PFSK-1 (cell line): ENCODE results near the gene RNF14.

ENCODE experiments used
- FOXP2 ChIP-seq: optimal IDR thresholded peaks from 2 replicates; pipeline ENCODE3; 2011; ENCODE audit warnings: borderline replicate concordance, control low read depth, inconsistent platforms; ENCODE audit not compliant: insufficient read depth; ENCODE audit errors: extremely low read length, extremely low read depth
- POLR2AphosphoS5 ChIP-seq: IDR thresholded peaks from 2 replicates; pipeline ENCODE4 v1.6.1; 2012; ENCODE audit warnings: low read depth, mild to moderate bottlenecking, control low read depth, low read length, moderate library complexity
- SIN3A ChIP-seq: IDR thresholded peaks from 2 replicates; pipeline ENCODE4 v1.6.1; 2012; ENCODE audit warnings: mild to moderate bottlenecking, low read length, moderate library complexity, borderline replicate concordance; ENCODE audit not compliant: insufficient read depth
- TAF1 ChIP-seq: IDR thresholded peaks from 2 replicates; pipeline ENCODE4 v1.6.1; 2012; ENCODE audit warnings: low read length, control low read depth, borderline replicate concordance; ENCODE audit not compliant: insufficient read depth
- TF ChIP-seq, protein P1 (sequence below), 2 experiments: IDR thresholded peaks; 2 replicates each; pipeline versions ENCODE4 v1.6.1 to v1.8.0; 2011 to 2012; ENCODE audit warnings: low read depth in 2 of 2, low read length in 2 of 2, control low read depth in 1 of 2, inconsistent platforms in 1 of 2, mild to moderate bottlenecking in 1 of 2, moderate library complexity in 1 of 2; ENCODE audit not compliant: insufficient read depth in 1 of 2

The RNF14 gene

DNA sequence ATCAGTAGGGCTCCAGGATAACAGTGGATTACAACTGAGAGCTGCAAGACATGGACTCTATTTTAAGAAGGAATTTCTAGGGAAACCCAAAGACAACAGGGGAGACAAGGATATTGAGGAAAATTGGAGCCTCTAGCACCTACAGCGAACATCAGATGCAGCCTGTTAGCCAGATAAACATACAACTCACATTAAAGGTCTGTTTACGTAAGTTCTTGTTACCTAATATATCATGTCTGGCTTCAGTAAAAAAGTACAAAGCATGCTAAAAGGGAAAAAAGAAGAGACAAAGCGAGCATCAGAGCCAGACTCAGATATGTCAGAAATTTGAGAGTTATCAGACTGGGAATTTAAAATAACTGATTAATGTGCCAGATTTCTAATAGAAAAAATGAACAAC, 26.8 kb downstream of the RNF14 start:
- TF ChIP-seq TAF1, result no peak
- TF ChIP-seq SIN3A, result no peak
- TF ChIP-seq POLR2AphosphoS5, result no peak
- no peak for TF ChIP-seq FOXP2
- TF ChIP-seq, protein P1, sequence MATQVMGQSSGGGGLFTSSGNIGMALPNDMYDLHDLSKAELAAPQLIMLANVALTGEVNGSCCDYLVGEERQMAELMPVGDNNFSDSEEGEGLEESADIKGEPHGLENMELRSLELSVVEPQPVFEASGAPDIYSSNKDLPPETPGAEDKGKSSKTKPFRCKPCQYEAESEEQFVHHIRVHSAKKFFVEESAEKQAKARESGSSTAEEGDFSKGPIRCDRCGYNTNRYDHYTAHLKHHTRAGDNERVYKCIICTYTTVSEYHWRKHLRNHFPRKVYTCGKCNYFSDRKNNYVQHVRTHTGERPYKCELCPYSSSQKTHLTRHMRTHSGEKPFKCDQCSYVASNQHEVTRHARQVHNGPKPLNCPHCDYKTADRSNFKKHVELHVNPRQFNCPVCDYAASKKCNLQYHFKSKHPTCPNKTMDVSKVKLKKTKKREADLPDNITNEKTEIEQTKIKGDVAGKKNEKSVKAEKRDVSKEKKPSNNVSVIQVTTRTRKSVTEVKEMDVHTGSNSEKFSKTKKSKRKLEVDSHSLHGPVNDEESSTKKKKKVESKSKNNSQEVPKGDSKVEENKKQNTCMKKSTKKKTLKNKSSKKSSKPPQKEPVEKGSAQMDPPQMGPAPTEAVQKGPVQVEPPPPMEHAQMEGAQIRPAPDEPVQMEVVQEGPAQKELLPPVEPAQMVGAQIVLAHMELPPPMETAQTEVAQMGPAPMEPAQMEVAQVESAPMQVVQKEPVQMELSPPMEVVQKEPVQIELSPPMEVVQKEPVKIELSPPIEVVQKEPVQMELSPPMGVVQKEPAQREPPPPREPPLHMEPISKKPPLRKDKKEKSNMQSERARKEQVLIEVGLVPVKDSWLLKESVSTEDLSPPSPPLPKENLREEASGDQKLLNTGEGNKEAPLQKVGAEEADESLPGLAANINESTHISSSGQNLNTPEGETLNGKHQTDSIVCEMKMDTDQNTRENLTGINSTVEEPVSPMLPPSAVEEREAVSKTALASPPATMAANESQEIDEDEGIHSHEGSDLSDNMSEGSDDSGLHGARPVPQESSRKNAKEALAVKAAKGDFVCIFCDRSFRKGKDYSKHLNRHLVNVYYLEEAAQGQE (IDR thresholded peaks at IDR 0.05; ENCODE audit: insufficient read depth in 1 of 2, low read depth in 2 of 2, low read length in 2 of 2), result no peak

DNA sequence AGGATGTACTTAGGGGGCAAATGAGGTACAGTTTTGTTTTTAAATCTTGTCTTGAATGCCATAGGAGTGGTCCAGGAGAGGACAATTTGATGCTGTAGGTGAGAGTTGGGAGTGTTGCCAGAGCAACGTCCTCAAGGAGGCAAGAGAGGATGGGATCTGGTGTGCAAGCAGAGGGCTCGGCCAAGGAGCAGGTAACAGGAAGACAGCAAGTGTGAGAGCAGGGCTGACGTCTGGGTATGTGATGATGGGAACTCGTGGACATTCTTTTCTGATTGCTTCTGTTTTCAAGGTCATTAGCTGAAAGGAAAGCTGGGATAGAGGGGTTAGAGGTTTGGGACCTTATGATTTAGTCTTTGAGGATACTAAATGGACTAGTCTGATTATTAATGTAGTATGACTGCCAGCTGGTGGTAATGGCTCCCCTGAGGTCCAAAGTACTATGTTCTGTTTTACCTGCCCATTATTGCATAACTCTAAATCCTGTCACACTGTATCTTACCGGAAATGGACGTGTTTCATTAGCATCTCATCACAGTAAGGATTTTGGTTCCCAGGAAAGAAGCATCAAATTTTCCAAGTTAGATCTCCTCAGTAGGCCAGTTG, 28.6 kb downstream of the RNF14 start:
- TF ChIP-seq, protein P1 (IDR thresholded peaks at IDR 0.05; ENCODE audit: insufficient read depth in 1 of 2, low read depth in 2 of 2, low read length in 2 of 2), result no peak

DNA sequence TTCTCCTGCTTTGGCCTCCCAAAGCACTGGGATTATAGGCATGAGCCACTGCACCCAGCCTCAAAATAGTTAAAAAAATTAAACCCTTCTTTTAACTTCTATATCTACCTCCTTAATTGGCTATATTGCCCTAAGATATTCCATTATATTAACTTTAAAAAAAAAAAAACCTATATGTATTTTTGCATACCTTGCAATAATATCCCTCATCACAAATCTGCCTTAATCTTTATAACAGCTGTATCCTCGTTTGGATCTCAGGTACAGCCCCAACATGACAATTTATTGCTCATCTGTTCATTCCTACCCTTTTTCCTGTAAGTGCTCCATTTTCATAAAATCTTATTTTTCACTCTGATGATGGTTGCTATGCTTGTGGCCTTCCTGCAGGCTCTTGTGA, 31.3 kb downstream of the RNF14 start:
- TF ChIP-seq FOXP2 (no peak), POLR2AphosphoS5 (no peak), SIN3A (no peak), TAF1 (no peak)
- TF ChIP-seq, protein P1 (IDR thresholded peaks at IDR 0.05; ENCODE audit: insufficient read depth in 1 of 2, low read depth in 2 of 2, low read length in 2 of 2), result no peak

DNA sequence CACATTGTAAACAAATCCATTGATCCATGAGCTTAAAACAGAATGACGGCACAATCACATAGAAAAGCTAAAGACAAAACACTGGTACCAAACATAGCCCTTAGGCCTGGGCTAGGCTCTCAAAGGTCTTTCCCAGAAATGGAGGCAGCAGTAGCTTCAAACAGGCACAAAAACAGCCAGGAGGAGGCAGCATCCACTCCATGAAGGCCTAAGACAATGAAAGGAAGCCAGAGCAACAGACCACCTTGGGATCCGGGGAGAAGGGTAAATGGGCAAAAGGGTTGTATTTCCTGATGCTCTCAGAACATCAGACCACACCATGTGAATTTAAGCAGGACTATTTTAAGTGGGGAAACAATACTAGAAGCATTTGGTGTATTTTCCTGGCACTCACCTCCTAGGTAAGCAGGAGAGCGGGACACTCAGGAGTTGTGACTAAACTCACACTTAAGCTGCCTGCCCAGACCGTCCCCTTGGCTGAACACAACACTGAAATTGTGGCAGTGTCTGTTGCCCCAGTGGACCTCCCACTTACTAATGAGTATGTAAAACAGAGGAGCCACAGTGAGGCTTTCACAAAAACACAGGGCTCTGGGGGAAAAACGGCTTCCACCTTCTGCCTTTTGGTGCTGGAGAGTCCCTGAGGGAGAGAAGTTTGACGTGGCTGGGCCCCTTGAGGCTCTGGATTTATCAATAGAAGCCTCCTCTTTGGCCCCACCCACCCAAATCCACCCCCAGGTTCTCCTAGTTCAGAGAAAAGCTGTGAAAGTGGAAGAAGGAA, 32.0 kb downstream of the RNF14 start:
- TF ChIP-seq, protein P1 (IDR thresholded peaks at IDR 0.05; ENCODE audit: insufficient read depth in 1 of 2, low read depth in 2 of 2, low read length in 2 of 2), result no peak

DNA sequence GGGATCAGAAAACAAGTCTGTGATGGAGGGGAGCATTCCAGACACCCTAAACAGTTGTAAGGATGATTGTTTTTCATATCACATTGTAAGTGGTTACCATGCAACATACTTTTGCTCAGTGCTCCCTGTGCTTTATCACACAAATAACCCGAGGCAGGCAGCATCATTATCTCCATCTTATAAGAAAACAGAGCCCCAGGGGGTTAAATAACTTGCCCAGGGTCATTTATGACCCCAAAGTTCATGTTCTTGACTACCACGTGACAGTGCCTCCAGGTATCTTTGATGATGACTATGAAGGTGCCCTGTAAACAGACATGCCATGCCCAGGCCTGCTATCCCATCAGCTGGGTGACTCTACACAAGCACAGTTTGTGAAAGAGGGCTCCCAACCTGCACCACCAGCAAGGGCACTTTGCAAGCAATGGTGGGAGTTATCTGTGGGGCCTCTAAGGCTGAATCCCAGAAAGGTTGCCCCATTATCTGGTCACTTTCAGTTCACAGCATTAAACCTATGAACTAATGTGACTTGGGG, 34.4 kb downstream of the RNF14 start:
- TF ChIP-seq FOXP2 (no peak), SIN3A (no peak), POLR2AphosphoS5 (no peak), TAF1 (no peak)
- TF ChIP-seq, protein P1 (IDR thresholded peaks at IDR 0.05; ENCODE audit: insufficient read depth in 1 of 2, low read depth in 2 of 2, low read length in 2 of 2), result no peak
